MM.1S (cell line): ENCODE results near the gene MGA.

Experiments used
- CTCF ChIP-seq: fragments of 300-600 bp; sonication (generic); IDR thresholded peaks from 2 replicates; pipeline ENCODE4 v1.5.1; 2016; ENCODE audit warnings: antibody characterized with exemption, low read length, mixed read lengths
- EZH2 ChIP-seq: fragments of 300-600 bp; sonication (generic); optimal IDR thresholded peaks from 2 replicates; pipeline ENCODE3; 2017; ENCODE audit warnings: low read depth, mild to moderate bottlenecking, antibody characterized with exemption, low read length, mixed read lengths
- EZH2phosphoT487 ChIP-seq: fragments of 300-600 bp; sonication (generic); IDR thresholded peaks from 2 replicates; pipeline ENCODE4 v1.6.1; 2018; ENCODE audit warnings: antibody characterized with exemption, low read length

- no peak for TF ChIP-seq CTCF
- no peak for TF ChIP-seq EZH2
- no peak for TF ChIP-seq EZH2phosphoT487
Observed at GRCh38 chr15:41659855-41660234, 360 bp upstream of the MGA start.
